Thyroid gland (tissue), 4 donors: Measurements from ENCODE around the gene STPG3.

Experiments used
- POLR2A ChIP-seq, 2 donors: fragments of 450-650 bp; IDR thresholded peaks; one replicate each; pipeline ENCODE4 v1.6.1; 2017; ENCODE audit warnings: antibody characterized with exemption in 2 of 2, mild to moderate bottlenecking in 2 of 2, moderate library complexity in 1 of 2
- TF ChIP-seq, protein P1 (sequence below), 6 experiments: fragments of 200-600 bp in 3 of 6; fragments of 450-650 bp in 3 of 6; sonication (generic) in 3 of 6; IDR thresholded peaks; one replicate each; pipeline ENCODE4 v1.5.1; 2016 to 2019; ENCODE audit warnings: antibody characterized with exemption in 6 of 6, mild to moderate bottlenecking in 2 of 6, inconsistent platforms in 1 of 6, moderate library complexity in 1 of 6

DNA sequence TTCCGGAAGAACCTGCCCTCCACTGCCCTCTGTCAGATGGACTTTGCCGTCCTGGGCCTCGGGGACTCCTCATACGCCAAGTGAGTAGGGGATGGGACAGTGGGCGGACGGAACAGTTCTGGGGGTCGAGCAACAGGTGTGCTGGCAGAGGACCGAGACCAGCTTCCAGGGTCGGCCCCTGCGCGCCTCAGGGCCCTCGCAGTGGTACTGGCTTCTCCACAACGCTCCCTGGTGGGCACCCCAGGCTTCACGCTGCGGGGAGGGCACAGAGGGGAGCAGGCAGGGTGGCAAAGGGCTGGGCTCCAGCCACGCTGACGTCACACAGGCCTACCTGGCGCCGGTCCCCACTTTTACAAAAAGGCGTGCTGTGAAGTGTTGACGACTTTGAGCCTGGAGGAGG is 38.6 kb upstream of the STPG3 start:
- TF ChIP-seq, protein P1, sequence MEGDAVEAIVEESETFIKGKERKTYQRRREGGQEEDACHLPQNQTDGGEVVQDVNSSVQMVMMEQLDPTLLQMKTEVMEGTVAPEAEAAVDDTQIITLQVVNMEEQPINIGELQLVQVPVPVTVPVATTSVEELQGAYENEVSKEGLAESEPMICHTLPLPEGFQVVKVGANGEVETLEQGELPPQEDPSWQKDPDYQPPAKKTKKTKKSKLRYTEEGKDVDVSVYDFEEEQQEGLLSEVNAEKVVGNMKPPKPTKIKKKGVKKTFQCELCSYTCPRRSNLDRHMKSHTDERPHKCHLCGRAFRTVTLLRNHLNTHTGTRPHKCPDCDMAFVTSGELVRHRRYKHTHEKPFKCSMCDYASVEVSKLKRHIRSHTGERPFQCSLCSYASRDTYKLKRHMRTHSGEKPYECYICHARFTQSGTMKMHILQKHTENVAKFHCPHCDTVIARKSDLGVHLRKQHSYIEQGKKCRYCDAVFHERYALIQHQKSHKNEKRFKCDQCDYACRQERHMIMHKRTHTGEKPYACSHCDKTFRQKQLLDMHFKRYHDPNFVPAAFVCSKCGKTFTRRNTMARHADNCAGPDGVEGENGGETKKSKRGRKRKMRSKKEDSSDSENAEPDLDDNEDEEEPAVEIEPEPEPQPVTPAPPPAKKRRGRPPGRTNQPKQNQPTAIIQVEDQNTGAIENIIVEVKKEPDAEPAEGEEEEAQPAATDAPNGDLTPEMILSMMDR (IDR thresholded peaks at IDR 0.05): no peak
- TF ChIP-seq POLR2A (IDR thresholded peaks at IDR 0.05): no peak
